Neural cell (in vitro differentiated cells): Measurements from ENCODE around the gene TPPP3.

Experiments
- CTCF ChIP-seq: fragments of 450-650 bp; IDR thresholded peaks from 2 replicates; pipeline ENCODE4 v1.5.1; 2014; ENCODE audit warnings: antibody characterized with exemption, mild to moderate bottlenecking, moderate library complexity; ENCODE audit not compliant: poor library complexity, severe bottlenecking
- POLR2AphosphoS5 ChIP-seq: IDR thresholded peaks from 2 replicates; pipeline ENCODE4 v1.6.1; 2012
- RAD21 ChIP-seq: fragments of 450-650 bp; conservative IDR thresholded peaks from 2 replicates; pipeline ENCODE4 v1.6.1; 2014; ENCODE audit warnings: antibody characterized with exemption, mild to moderate bottlenecking, moderate library complexity

- TF ChIP-seq CTCF (no peak), POLR2AphosphoS5 (no peak), RAD21 (no peak)
These were observed 10.0 kb downstream of the TPPP3 start for GRCh38 chr16:67383284-67383683.
